ENCODE measurements around the gene ZNF383. TPM values are rescaled to one million over a fixed set of nuclear protein-coding genes. Genes with fewer than 3 reads are reported as not detected.
A peak's percentile ranks its signal among the peaks of the same experiment; 100 is the strongest.
"Not testable (repeated sequence)": the region's sequence is repeated elsewhere in the genome, so short reads cannot be mapped to it uniquely, and the experiment has no call there.

Gene ZNF383
- total and polyA plus RNA-seq, 8 donors = 2.7 to 5.7 (median 4.1) TPM

DNA sequence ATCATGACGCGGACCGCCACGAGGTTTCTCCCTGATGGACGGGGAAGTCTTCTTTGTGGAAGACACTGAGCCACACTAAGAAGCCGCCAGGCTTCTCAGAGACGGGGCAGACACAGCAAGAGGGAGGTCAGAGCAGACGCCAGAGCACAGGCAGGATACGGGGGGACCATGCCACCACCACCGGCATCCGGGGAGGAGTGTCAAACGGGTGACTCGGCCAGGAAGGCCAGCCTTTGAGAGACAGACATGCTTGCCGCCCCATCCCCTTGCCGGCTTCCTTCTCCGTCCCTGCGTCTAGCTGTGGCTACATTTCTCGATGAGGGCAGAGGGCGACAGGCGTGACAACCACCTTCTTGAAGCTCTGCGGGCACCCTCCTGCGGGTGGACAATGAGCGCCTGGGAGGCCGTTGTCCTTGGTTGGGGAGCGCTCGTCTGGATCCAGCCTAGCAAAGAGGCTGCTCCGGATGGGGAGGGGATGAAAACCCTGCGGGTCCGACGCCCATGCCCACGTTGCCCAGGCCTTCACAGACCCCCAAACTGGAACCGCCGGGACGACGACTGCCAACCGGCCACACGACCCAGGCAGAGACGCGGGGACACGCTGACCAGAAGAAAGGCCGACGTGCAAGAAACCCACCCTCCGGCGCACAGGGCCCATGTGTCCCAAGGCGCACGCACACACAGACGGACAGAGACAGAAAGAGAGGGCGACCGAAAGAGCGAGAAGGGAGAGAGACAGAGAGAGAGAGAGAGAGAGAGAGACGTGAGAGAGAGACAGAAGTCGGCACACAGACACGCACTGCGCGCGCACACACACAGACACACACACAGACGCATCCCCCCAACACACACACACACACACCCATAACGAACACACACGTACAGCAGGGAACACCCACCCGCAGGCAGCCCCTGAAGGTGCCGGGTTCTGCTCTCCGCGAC is 75.3 kb downstream of the ZNF383 start:
- FAIRE-seq; H3K27ac ChIP-seq; H3K4me3 ChIP-seq; intact Hi-C loops (cut with DNase I); H3K9me3 ChIP-seq; H3K4me1 ChIP-seq; ATAC-seq; H3K36me3 ChIP-seq; H3K27me3 ChIP-seq: not testable (repeated sequence)
- WGBS, 2 donors = 89 to 95% methylated on average over 45 to 47 of the region's 63 CpGs
- DNase-seq = peak in 4 of 6 donors; percentile 29 to 91 (median 58)

DNA sequence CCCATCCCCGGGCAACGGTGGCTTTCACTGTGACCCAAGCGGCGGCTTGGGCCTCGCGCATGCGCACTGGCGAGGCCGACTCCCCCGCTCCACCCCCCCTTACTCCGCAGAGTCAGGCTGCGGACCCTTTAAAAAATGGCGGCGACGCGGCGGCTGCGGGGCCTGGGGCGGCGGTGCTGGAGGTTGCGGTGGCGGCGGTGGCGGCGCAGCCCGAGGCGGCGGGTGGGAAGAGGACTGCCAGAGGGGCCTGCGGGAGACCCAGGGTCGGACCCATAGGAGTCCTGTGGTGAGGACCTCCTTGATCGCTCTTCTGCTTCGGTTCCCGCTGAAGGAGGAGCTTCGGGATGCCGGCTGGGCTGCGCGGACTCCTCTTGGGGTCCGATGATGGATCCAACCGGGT is 76.2 kb downstream of the ZNF383 start:
- H3K4me3 ChIP-seq; intact Hi-C loops (cut with DNase I); H3K27me3 ChIP-seq; H3K4me1 ChIP-seq; H3K9me3 ChIP-seq; H3K36me3 ChIP-seq; ATAC-seq; FAIRE-seq; H3K27ac ChIP-seq: not testable (repeated sequence)
- DNase-seq = peak in 1 of 6 donors; percentile 39
- 93 to 100% methylated on average over 4 to 20 of the region's 39 CpGs for WGBS, 2 donors

Other genes starting within 250 kb of the ZNF383 start
- 1 to 10 TPM; 3.0 to 6.9 (median 4.8) TPM for gene ZNF420, start 139.8 kb upstream of the ZNF383 start, total RNA-seq
- gene ZNF420, start 139.8 kb upstream of the ZNF383 start, polyA plus RNA-seq = 1 to 10 TPM; 2.1 to 5.1 TPM
- gene ZNF585A, start 45.5 kb upstream of the ZNF383 start, total RNA-seq = 1 to 10 TPM; 1.9 to 5.3 (median 3.7) TPM
- 10 to 100 TPM in 1 of 2 donors, 1 to 10 TPM in 1; 9.0 to 13.0 TPM for gene ZNF585A, start 45.5 kb upstream of the ZNF383 start, polyA plus RNA-seq
- 10 to 100 TPM in 1 of 6 donors, 1 to 10 TPM in 5; 3.9 to 11.2 (median 5.5) TPM for gene ZNF585B, start 7.7 kb upstream of the ZNF383 start, total RNA-seq
- 1 to 10 TPM; 4.0 to 6.7 TPM for gene ZNF585B, start 7.7 kb upstream of the ZNF383 start, polyA plus RNA-seq
- gene ZNF527, start 152.9 kb downstream of the ZNF383 start, total RNA-seq = 1 to 10 TPM; 1.0 to 5.1 (median 2.6) TPM
- 1 to 10 TPM; 2.5 to 3.2 TPM for gene ZNF527, start 152.9 kb downstream of the ZNF383 start, polyA plus RNA-seq
- 1 to 10 TPM; 1.0 to 2.9 (median 1.7) TPM for gene ZNF569, start 249.2 kb downstream of the ZNF383 start, total RNA-seq
- gene ZNF569, start 249.2 kb downstream of the ZNF383 start, polyA plus RNA-seq = 1 to 10 TPM; 1.5 to 2.2 TPM

All from pancreas (tissue), 10 donors.